Fibroblast of skin of right biceps (primary cell): ENCODE data around the gene DCAF12L2.
"Not testable (repeated sequence)": the region's sequence is repeated elsewhere in the genome, so short reads cannot be mapped to it uniquely, and the experiment has no call there.

ENCODE experiments used
- DNase-seq: peaks from one replicate; pipeline ENCODE4 v3.0.0-alpha.2; 2013

DCAF12L2 gene

DNA sequence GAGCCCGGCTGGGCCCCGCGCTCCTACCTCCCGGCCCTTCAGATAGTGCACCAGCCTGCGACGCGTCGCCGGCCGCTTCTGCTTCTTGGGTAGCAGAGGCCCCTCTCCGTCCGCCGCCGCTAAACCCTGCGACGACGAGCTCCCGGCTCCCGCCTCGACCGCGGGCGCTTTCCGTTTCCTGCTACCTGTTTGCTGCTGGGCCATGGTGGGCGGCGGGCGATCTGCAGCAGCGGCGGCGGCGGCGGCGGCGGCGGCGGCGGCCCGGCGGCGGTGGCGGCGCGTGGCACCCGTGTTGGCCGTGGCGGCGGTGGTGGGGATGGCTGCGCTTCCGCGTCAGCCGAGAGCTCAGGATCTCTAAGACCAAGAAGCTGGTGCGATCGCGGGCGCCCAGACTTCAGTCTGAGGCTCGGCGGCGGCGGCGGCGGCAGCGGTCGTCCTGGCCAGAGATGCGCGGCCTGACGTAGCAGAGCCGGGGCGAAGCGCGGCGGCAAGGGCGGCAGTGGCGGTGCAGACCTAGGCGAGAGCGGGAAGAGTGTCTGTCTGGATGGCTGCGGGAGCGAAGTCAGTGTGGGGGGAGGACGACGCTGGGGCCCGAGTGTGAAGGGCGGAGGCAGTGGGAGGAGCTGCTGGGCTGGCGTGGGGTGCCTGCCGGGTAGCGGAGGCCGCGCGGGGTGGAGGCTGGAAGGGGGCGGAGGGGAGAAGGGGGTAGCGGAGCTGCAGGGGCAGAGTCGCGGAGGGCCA, at the start of gene DCAF12L2:
DCAF12L2 (minus strand) TSS at position 569 of the 741 bp plus-strand sequence; CDS start at position 204, 365 bp downstream.
- peak; percentile 34 for DNase-seq

DNA sequence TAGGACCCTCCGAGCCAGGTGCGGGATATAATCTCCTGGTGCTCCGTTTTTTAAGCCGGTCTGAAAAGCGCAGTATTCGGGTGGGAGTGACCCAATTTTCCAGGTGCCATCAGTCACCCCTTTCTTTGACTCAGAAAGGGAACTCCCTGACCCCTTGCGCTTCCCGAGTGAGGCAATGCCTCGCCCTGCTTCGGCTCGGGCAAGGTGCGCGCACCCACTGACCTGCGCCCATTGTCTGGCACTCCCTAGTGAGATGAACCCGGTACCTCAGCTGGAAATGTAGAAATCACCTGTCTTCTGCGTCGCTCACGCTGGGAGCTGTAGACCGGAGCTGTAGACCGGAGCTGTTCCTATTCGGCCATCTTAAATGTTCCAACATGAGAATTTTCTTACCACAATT, 24.8 kb upstream of the DCAF12L2 start:
- not testable (repeated sequence) for DNase-seq

DNA sequence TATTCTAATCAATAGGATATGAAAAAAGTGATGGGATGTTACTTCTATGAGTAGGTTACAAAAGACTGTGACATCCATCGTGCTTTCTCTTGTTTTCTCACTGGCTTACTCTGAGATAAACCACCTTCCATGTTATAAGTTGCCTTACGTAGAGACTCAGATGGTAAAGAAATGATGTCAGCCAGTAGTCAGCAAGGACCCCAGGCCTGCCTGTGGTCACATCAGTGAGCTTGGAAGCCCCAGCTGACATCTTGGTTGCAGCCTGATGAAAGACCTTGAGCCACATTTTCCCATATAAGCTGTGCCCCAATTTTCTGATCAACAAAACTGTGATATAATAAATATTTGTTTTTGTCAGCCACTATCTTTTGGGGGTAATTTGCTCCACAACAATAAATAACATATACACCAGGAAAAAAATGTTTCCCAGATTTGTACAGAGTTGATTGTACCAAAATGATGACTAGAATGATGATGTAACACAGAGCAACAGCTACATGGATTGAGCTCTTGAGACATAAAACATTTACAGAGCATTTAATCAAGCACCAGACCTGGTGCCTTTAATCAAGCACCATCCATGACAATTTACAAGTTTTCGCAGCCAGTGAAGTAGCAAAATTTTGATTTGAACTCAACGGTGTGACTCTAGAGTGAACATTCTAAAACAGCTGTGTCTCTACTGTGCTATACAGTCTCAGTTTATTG, 11.2 kb upstream of the DCAF12L2 start:
- no peak for DNase-seq

DNA sequence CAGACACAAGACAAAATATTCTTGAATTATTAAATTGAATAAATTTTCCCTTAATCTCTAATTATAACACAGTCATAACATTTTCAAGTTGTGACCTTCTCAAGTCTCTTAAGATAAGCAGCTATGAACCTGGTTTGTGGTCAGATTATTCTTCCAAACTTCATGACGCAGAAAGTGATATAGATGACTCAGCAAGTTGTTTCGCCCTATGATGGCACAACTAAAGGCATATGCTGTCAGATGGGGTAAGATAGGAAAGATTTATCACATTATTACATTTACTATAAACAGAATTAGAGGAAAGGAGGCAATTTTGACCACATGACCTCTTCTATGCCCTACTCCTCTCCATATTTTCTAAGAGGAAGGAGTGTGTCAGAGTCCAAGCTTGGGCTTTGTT, 4.6 kb upstream of the DCAF12L2 start:
- peak; percentile 2 for DNase-seq

DNA sequence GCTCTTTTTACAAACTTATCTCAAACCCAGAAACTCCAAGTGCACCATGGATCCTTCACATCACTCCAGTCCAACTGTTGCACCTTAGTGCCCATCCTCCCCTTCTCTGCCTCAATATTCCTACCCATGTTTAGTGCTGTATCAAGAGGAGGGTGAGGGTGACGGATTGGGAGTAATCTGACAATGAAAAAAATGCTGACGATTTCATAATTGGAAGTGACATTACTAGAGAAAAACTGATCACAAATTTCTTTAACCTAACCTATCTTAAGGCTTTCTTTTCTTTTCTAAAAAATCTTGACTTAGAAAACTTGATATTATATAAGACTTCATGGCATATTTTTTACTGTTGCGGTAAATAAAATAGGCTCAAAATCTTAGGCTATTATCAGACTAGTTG, 1.5 kb upstream of the DCAF12L2 start:
- DNase-seq, result no peak

DNA sequence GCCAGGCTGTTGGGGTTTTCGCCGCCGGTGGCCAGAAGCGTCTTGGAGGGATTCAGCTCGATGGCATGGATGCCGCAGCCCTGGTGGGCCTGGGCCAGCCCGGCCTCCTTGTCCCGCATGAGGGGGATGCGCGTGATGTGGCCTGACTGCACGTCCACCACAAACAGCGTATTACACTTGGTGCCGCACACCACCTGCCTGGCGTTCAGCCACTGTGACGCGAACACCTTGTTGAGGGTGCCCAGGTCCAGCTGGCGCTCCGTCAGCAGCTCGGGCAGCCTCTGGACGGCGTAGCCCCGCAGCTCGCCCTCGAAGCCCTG, 728 bp downstream of the DCAF12L2 start:
- DNase-seq, result no peak

DNA sequence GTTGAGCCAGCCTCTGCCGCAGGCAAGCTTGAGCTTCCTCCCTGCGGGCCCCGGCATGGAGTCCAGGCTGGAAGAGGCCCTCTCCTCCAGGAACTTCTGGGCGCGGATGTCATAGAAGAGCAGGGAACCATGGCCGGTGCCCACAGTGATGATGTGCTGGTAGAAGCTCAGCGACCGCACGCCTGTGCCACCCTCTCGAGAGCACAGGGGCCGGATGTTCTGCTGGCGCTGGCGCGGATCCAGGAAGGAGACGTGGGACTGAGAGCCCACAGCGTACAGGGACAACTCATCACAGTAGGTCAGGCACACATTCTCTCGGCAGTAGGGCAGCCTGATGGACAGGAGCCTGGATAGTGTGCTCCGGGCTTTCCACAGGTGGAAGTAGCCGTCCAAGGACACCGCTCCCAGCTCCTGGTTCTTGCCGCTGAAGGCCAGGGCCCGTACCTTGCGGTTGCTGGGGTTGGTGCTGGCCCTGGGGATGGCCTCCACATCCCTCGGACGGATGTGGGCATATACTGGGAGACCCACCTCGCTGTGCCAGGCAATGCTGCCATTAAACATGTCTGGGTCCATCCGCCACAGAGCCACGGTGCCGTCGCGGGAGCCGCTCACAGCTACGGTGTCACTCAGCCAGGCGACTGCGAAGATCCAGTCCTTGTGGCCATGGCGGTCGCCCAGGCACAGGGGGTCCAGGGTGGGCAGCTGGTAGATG, 1.2 kb downstream of the DCAF12L2 start:
- DNase-seq, result no peak

DNA sequence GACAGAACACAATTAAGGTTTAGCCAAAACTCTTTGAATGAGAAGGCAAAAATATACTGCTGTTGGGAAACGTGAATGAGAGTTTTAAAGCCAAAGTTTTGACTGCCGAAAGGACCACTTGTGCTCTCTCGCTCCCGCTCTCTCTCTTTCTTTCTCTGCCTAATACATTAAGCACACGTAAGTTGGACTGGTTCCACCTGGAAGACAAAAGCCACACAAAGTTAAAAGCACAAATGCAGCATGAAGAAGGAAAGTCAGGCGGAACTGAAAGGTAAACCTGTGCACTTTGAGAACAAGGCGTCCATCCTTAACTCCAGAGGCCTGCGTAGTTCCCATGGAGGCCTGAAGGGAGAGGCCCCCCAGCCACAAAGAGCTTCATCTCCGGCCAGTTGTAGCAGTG, 1.9 kb downstream of the DCAF12L2 start:
- no peak for DNase-seq

DNA sequence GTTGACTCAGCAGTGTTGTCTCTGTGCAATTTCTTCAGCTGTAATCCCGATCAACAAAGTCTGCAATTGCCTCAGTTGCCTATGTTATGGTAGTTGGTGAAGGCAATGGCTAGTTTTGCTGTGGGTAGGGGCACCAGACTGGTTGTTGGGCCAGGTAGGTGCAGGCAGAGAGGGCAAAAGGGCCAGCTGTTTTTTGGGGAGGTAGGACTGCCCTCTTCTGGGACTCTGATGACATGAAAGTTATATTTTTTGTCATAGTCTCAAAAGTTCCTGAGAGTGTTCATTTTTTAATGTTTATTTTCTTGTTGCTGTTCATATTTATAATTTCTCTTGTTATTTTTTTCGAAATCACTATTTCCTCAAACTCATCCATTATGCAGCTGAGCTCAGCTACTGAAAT, 25.1 kb downstream of the DCAF12L2 start:
- DNase-seq, result no peak

DNA sequence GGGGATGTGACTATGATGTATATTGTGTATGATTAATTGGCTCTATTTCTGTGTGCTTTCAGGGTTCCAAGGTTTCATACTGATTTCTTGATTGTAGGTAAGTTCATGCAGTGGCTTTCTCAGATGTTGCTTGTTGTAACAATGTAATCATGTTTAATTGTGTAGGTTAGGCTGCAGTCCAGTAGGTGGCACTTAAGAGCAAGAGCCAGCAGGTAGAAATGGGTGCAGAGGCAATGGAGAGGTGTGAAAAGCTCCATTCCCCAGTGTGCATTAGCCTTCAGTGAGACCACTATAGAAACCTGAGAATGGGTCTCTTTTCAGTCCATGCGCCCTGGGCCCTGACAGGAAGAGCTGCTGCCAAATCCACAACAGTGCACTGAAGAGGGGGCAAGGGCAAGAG, 28.2 kb downstream of the DCAF12L2 start:
- DNase-seq, result peak; percentile 1

DNA sequence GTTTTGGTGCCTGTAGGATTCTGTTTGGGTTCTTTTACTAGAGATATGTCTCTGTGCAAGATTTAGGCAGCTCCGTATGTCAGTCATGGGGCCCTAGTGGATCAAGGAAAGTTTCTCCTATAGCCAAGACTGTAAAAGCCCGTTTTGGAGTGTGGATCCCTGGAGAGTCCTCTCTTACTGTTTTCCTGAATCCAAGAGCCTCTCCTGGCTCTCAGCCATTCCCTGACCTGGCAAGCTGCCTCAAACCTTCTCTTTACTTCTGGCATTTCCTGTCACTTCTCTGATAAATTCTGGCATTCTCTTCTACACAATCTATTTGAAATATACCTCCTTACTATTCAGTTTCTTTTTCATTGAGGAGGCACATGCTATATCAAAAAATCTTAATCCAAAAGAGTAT, 41.4 kb downstream of the DCAF12L2 start:
- DNase-seq, result peak; percentile 49
